ENCODE data around the gene NOTCH4.

- TF ChIP-seq ZSCAN16 (tag by site-specific recombination; IDR thresholded peaks at IDR 0.05) (no peak), CTCF (tag by site-specific recombination; IDR thresholded peaks at IDR 0.05) (no peak), ZNF398 (tag by site-specific recombination; IDR thresholded peaks at IDR 0.05) (no peak), ZSCAN18 (tag by site-specific recombination; IDR thresholded peaks at IDR 0.05) (no peak), ZNF174 (tag by site-specific recombination; IDR thresholded peaks at IDR 0.05) (no peak), ZNF501 (tag by site-specific recombination; IDR thresholded peaks at IDR 0.05) (no peak), ZNF768 (tag by site-specific recombination; IDR thresholded peaks at IDR 0.05) (no peak), ZXDB (tag by site-specific recombination; IDR thresholded peaks at IDR 0.05) (no peak), ZNF202 (tag by site-specific recombination; IDR thresholded peaks at IDR 0.05; ENCODE audit: borderline replicate concordance) (no peak), YY1 (tag by site-specific recombination; IDR thresholded peaks at IDR 0.05) (no peak), ZNF707 (tag by site-specific recombination; IDR thresholded peaks at IDR 0.05) (no peak), ZNF416 (tag by site-specific recombination; IDR thresholded peaks at IDR 0.05) (no peak), ZNF610 (tag by site-specific recombination; IDR thresholded peaks at IDR 0.05; ENCODE audit: borderline replicate concordance) (no peak), ZNF184 (tag by site-specific recombination; IDR thresholded peaks at IDR 0.05) (no peak)
These were observed 21.7 kb downstream of the NOTCH4 start for GRCh38 chr6:32202186-32202585.

Measured in HEK293 (cell line).